Lung (tissue), 12 donors: ENCODE results near the gene PROCA1. TPM values are rescaled to one million over a fixed set of nuclear protein-coding genes. Genes with fewer than 3 reads are reported as not detected.

ENCODE experiments used
- ATAC-seq: fragments of 200-7000 bp; cut with Tn5 transposase; one replicate; pipeline ENCODE4 v1.9.1; 2020; ENCODE audit warnings: moderate number of reproducible peaks; ENCODE audit not compliant: insufficient read depth, low FRiP score
- DNase-seq, 3 donors: peaks; one replicate each; pipeline ENCODE4 v3.0.0-alpha.2; 2013 to 2017
- H3K27ac ChIP-seq, 2 donors: one replicate each; pipeline ENCODE4 v1.5.1; 2013; ENCODE audit warnings: mild to moderate bottlenecking in 2 of 2, moderate library complexity in 2 of 2, control low read depth in 1 of 2, inconsistent platforms in 1 of 2, low read depth in 1 of 2, low read length in 1 of 2
- H3K27me3 ChIP-seq, 3 donors: one replicate each; pipeline ENCODE4 v1.5.1; 2013; ENCODE audit warnings: low read length in 2 of 3; ENCODE audit not compliant: control insufficient read depth in 3 of 3, insufficient read depth in 3 of 3
- H3K36me3 ChIP-seq, 4 donors: one replicate each; pipeline ENCODE4 v1.5.1; 2013; ENCODE audit warnings: low read length in 4 of 4, mild to moderate bottlenecking in 1 of 4, moderate library complexity in 1 of 4; ENCODE audit not compliant: control insufficient read depth in 4 of 4, insufficient read depth in 4 of 4
- H3K4me1 ChIP-seq, 5 donors: one replicate each; pipeline ENCODE4 v1.5.1; 2013; ENCODE audit warnings: low read length in 5 of 5, mild to moderate bottlenecking in 2 of 5, moderate library complexity in 1 of 5; ENCODE audit not compliant: control insufficient read depth in 5 of 5, insufficient read depth in 5 of 5
- H3K4me3 ChIP-seq: one replicate; pipeline ENCODE4 v1.5.1; 2013; ENCODE audit warnings: mild to moderate bottlenecking, control low read depth, moderate library complexity
- H3K9ac ChIP-seq, 2 donors: one replicate each; pipeline ENCODE4 v1.5.1; 2013; ENCODE audit warnings: low read length in 2 of 2, control low read depth in 1 of 2; ENCODE audit not compliant: insufficient read depth in 1 of 2
- H3K9me3 ChIP-seq, 4 donors: one replicate each; pipeline ENCODE4 v1.5.1; 2013; ENCODE audit warnings: low read length in 3 of 4, mild to moderate bottlenecking in 1 of 4, moderate library complexity in 1 of 4; ENCODE audit not compliant: control insufficient read depth in 4 of 4, insufficient read depth in 3 of 4
- CTCF ChIP-seq: IDR thresholded peaks from 2 replicates; pipeline ENCODE4 v1.5.1; 2012; ENCODE audit warnings: mild to moderate bottlenecking; ENCODE audit errors: control extremely low read depth, extremely low read depth
- WGBS, 2 donors: extraction: QIAGEN DNeasy Blood & Tissue Kit; methylation state at CpG; one replicate each; pipeline ENCODE4 v1.1.7; 2013; 5-methylcytosine and 5-hydroxymethylcytosine counted together
- polyA plus RNA-seq, 2 donors: library from polyadenylated mRNA; stranded (reverse); fragments of 200-250 nt; gene quantifications; one replicate each; pipeline ENCODE4 v1.2.1, GENCODE V29; 2013
- total RNA-seq, 2 donors: library from RNA; depleted of rRNA in 1 of 2; stranded (reverse); fragments of >200 nt in 1 of 2; gene quantifications; one replicate each; pipeline ENCODE4 v1.2.1, GENCODE V29; 2014 to 2021
- donor health status: control.
- donor health status: control.
- donor health status: Bipolar disorder and iron deficiency.
- donor health status: healthy.
- donor health status: DM: yes; HTN: yes; CAD: no.

The PROCA1 gene
- total and polyA plus RNA-seq, 4 donors = 1.2 to 3.7 (median 2.7) TPM

GRCh38 chr17:28686296-28686695, 25.4 kb downstream of the PROCA1 start:
- Histone ChIP-seq H3K36me3 (peaks cover 77 to 84% (median 79%) of the 10 kb centered on the region in 4 donors), H3K9ac (no peak overlapping the region), H3K9me3 (no peaks in the 10 kb centered on the region), H3K27me3 (no peaks in the 10 kb centered on the region), H3K27ac (no peak overlapping the region), H3K4me3 (no peak overlapping the region), H3K4me1 (peaks cover 0 to 3% (median 0%) of the 10 kb centered on the region in 5 donors)
- 90 to 96% methylated on average over 4 of the region's 4 CpGs for WGBS, 2 donors
- ATAC-seq = no peak
- no peak for DNase-seq
- no peak for TF ChIP-seq CTCF

GRCh38 chr17:28685366-28685765, 26.3 kb downstream of the PROCA1 start:
- Histone ChIP-seq H3K27ac (no peak overlapping the region), H3K9me3 (no peaks in the 10 kb centered on the region), H3K27me3 (no peaks in the 10 kb centered on the region), H3K9ac (no peak overlapping the region), H3K4me1 (peaks cover 0 to 3% (median 0%) of the 10 kb centered on the region in 5 donors), H3K36me3 (peaks cover 69 to 82% (median 80%) of the 10 kb centered on the region in 4 donors), H3K4me3 (no peak overlapping the region)
- TF ChIP-seq CTCF = no peak
- ATAC-seq (no peak), DNase-seq (no peak)
- 94 to 96% methylated on average over 5 of the region's 5 CpGs for WGBS, 2 donors

GRCh38 chr17:28684963-28685362, 26.7 kb downstream of the PROCA1 start:
- H3K36me3 ChIP-seq = peaks cover 65 to 81% (median 76%) of the 10 kb centered on the region in 4 donors
- no peak overlapping the region for H3K27ac ChIP-seq
- H3K4me1 ChIP-seq = peaks cover 0 to 3% (median 0%) of the 10 kb centered on the region in 5 donors
- H3K9me3 ChIP-seq = no peaks in the 10 kb centered on the region
- H3K27me3 ChIP-seq = no peaks in the 10 kb centered on the region
- no peak overlapping the region for H3K4me3 ChIP-seq
- TF ChIP-seq CTCF = no peak
- no peak for ATAC-seq
- H3K9ac ChIP-seq = no peak overlapping the region
- DNase-seq = peak; percentile 70 to 91 (median 87)
- WGBS, 2 donors = 60 to 80% methylated on average over 3 of the region's 3 CpGs

- no peak overlapping the region for H3K9ac ChIP-seq
- no peaks in the 10 kb centered on the region for H3K27me3 ChIP-seq
- peaks cover 0 to 3% (median 0%) of the 10 kb centered on the region in 5 donors for H3K4me1 ChIP-seq
- no peak for DNase-seq
- no peak for TF ChIP-seq CTCF
- no peak overlapping the region for H3K27ac ChIP-seq
- no peak for ATAC-seq
- H3K4me3 ChIP-seq = no peak overlapping the region
- peaks cover 56 to 83% (median 67%) of the 10 kb centered on the region in 4 donors for H3K36me3 ChIP-seq
- H3K9me3 ChIP-seq = no peaks in the 10 kb centered on the region
- WGBS, 2 donors = 95 to 98% methylated on average over 11 of the region's 11 CpGs
These were observed 29.0 kb downstream of the PROCA1 start for GRCh38 chr17:28682655-28683054.
